22Rv1 (cell line): ENCODE data around the gene DNMT3A.

Experiments
- ZFX ChIP-seq: fragments of 450-650 bp; IDR thresholded peaks from 2 replicates; pipeline ENCODE4 v1.6.1; 2017; ENCODE audit warnings: antibody characterized with exemption, borderline replicate concordance
- TF ChIP-seq, protein P1 (sequence below): fragments of 450-650 bp; IDR thresholded peaks from 2 replicates; pipeline ENCODE4 v1.5.1; 2017; ENCODE audit warnings: mild to moderate bottlenecking

- TF ChIP-seq, protein P1, sequence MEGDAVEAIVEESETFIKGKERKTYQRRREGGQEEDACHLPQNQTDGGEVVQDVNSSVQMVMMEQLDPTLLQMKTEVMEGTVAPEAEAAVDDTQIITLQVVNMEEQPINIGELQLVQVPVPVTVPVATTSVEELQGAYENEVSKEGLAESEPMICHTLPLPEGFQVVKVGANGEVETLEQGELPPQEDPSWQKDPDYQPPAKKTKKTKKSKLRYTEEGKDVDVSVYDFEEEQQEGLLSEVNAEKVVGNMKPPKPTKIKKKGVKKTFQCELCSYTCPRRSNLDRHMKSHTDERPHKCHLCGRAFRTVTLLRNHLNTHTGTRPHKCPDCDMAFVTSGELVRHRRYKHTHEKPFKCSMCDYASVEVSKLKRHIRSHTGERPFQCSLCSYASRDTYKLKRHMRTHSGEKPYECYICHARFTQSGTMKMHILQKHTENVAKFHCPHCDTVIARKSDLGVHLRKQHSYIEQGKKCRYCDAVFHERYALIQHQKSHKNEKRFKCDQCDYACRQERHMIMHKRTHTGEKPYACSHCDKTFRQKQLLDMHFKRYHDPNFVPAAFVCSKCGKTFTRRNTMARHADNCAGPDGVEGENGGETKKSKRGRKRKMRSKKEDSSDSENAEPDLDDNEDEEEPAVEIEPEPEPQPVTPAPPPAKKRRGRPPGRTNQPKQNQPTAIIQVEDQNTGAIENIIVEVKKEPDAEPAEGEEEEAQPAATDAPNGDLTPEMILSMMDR: no peak
- TF ChIP-seq ZFX: no peak
Observed at GRCh38 chr2:25294573-25295462, 46.9 kb downstream of the DNMT3A start.
